ENCODE measurements around the gene VIPR2. TPM values are rescaled to one million over a fixed set of nuclear protein-coding genes. Genes with fewer than 3 reads are reported as not detected.

The VIPR2 gene
- polyA plus RNA-seq, 3 donors, result not detected

DNA sequence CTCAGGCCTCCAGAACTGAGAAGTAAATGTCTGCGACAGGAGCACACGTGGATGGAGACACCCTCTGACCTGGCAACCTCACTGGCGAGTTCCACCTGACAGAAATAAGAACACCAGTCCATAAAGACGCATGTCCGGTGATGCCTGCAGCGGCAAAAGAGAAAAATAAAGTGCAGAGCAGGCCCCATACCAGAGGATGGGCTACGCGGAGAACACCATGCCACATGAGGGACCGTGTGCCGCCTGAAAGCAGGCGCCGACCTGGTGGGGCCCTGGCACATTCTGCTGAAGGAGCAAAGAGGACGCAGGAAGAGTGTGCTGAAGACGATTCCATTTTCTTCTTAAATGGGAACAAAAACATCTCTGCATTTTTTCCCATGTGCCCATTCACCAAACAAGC lies 105.0 kb downstream of the VIPR2 start:
- H3K4me3 Mint-ChIP-seq, result no peak overlapping the region
- H3K9me3 ChIP-seq (replicated peaks in 1 of 2; ENCODE audit: control insufficient read depth in 1 of 2, insufficient read depth in 1 of 2, low read length in 2 of 2), result peaks cover 0 to 13% of the 10 kb centered on the region in 2 donors
- H3K4me1 Mint-ChIP-seq, result no peaks in the 10 kb centered on the region
- no peaks in the 10 kb centered on the region for H4K20me1 ChIP-seq (ENCODE audit: insufficient read depth, low read length)
- H3K36me3 ChIP-seq (replicated peaks in 1 of 2; ENCODE audit: control insufficient read depth in 1 of 2, insufficient read depth in 2 of 2, low read length in 2 of 2), result no peaks in the 10 kb centered on the region
- TF ChIP-seq, protein P1, sequence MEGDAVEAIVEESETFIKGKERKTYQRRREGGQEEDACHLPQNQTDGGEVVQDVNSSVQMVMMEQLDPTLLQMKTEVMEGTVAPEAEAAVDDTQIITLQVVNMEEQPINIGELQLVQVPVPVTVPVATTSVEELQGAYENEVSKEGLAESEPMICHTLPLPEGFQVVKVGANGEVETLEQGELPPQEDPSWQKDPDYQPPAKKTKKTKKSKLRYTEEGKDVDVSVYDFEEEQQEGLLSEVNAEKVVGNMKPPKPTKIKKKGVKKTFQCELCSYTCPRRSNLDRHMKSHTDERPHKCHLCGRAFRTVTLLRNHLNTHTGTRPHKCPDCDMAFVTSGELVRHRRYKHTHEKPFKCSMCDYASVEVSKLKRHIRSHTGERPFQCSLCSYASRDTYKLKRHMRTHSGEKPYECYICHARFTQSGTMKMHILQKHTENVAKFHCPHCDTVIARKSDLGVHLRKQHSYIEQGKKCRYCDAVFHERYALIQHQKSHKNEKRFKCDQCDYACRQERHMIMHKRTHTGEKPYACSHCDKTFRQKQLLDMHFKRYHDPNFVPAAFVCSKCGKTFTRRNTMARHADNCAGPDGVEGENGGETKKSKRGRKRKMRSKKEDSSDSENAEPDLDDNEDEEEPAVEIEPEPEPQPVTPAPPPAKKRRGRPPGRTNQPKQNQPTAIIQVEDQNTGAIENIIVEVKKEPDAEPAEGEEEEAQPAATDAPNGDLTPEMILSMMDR (IDR thresholded peaks at IDR 0.05), result no peak
- no peaks in the 10 kb centered on the region for H3K27me3 ChIP-seq (ENCODE audit: control insufficient read depth in 2 of 2, insufficient read depth in 2 of 2, low read length in 2 of 2)
- H3K9me3 Mint-ChIP-seq, result peaks cover 0 to 18% (median 12%) of the 10 kb centered on the region in 7 donors
- no peak overlapping the region for H3K9ac ChIP-seq (ENCODE audit: insufficient read depth, low read length, poor library complexity, severe bottlenecking)
- H2AFZ ChIP-seq (ENCODE audit: insufficient read depth, low read depth, low read length, poor library complexity, severe bottlenecking), result no peak overlapping the region
- WGBS (ENCODE audit: insufficient coverage), result 97% methylated on average over 12 of the region's 14 CpGs
- H3K27me3 Mint-ChIP-seq (ENCODE audit: low read depth in 3 of 3), result peaks cover 1 to 12% (median 5%) of the 10 kb centered on the region in 3 donors
- no peak overlapping the region for H3K27ac ChIP-seq (ENCODE audit: low read depth in 1 of 2, low read length in 2 of 2)
- intact Hi-C loops (cut with micrococcal nuclease), result no loop called here
- H3K4me3 ChIP-seq (replicated peaks in 1 of 3; ENCODE audit: low read depth in 2 of 3, low read length in 3 of 3), result no peak overlapping the region
- DNase-seq, result no peak
- H3K79me2 ChIP-seq (ENCODE audit: insufficient read depth, low read length), result no peaks in the 10 kb centered on the region
- no peaks in the 10 kb centered on the region for H3K36me3 Mint-ChIP-seq
- H3K4me2 ChIP-seq (replicated peaks; ENCODE audit: extremely low read depth, low read length, poor library complexity, severe bottlenecking), result no peak overlapping the region
- H3K4me1 ChIP-seq (ENCODE audit: control insufficient read depth in 1 of 2, insufficient read depth in 2 of 2, low read length in 2 of 2), result no peaks in the 10 kb centered on the region
- H3K27ac Mint-ChIP-seq, result no peak overlapping the region

DNA sequence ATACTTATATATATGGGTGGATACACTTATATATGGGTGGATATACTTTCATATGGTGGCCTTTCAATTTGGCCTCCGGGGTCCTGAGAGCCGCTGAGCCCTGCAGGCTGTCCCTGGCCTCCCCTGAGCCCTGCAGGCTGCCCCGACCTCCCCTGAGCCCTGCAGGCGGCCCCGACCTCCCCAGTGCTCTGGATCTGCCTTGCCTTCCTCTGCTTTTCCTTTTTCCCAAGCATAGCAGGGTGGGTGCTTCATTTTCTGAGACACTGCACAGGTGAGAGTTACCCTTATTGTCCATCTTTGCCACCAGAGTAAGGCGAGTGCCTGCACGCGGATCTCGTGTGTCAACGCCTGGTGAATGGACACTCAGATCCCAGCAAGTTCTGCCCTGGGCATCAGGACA lies 106.6 kb downstream of the VIPR2 start:
- no peaks in the 10 kb centered on the region for H3K79me2 ChIP-seq (ENCODE audit: insufficient read depth, low read length)
- H2AFZ ChIP-seq (ENCODE audit: insufficient read depth, low read depth, low read length, poor library complexity, severe bottlenecking), result no peak overlapping the region
- H4K20me1 ChIP-seq (ENCODE audit: insufficient read depth, low read length), result no peaks in the 10 kb centered on the region
- intact Hi-C loops (cut with micrococcal nuclease), result no loop called here
- no peak overlapping the region for H3K27ac ChIP-seq (ENCODE audit: low read depth in 1 of 2, low read length in 2 of 2)
- peaks cover 0 to 13% of the 10 kb centered on the region in 2 donors for H3K9me3 ChIP-seq (replicated peaks in 1 of 2; ENCODE audit: control insufficient read depth in 1 of 2, insufficient read depth in 1 of 2, low read length in 2 of 2)
- no peak for DNase-seq
- no peak overlapping the region for H3K4me3 Mint-ChIP-seq
- whole genome bisulfite sequencing (ENCODE audit: insufficient coverage), result 84% methylated on average over 10 of the region's 10 CpGs
- H3K27ac Mint-ChIP-seq, result no peak overlapping the region
- no peak overlapping the region for H3K4me3 ChIP-seq (replicated peaks in 1 of 3; ENCODE audit: low read depth in 2 of 3, low read length in 3 of 3)
- peaks cover 3 to 12% (median 6%) of the 10 kb centered on the region in 3 donors for H3K27me3 Mint-ChIP-seq (ENCODE audit: low read depth in 3 of 3)
- peaks cover 0 to 16% (median 11%) of the 10 kb centered on the region in 7 donors for H3K9me3 Mint-ChIP-seq
- H3K9ac ChIP-seq (ENCODE audit: insufficient read depth, low read length, poor library complexity, severe bottlenecking), result no peak overlapping the region
- H3K36me3 ChIP-seq (replicated peaks in 1 of 2; ENCODE audit: control insufficient read depth in 1 of 2, insufficient read depth in 2 of 2, low read length in 2 of 2), result no peaks in the 10 kb centered on the region
- H3K4me1 Mint-ChIP-seq, result no peaks in the 10 kb centered on the region
- no peaks in the 10 kb centered on the region for H3K4me1 ChIP-seq (ENCODE audit: control insufficient read depth in 1 of 2, insufficient read depth in 2 of 2, low read length in 2 of 2)
- H3K36me3 Mint-ChIP-seq, result no peaks in the 10 kb centered on the region
- no peaks in the 10 kb centered on the region for H3K27me3 ChIP-seq (ENCODE audit: control insufficient read depth in 2 of 2, insufficient read depth in 2 of 2, low read length in 2 of 2)
- no peak overlapping the region for H3K4me2 ChIP-seq (replicated peaks; ENCODE audit: extremely low read depth, low read length, poor library complexity, severe bottlenecking)
- TF ChIP-seq, protein P1 (IDR thresholded peaks at IDR 0.05), result no peak

Data from CD14-positive monocyte (primary cell).